Lung (tissue), 12 donors: ENCODE data around the gene KCNIP4. TPM values are rescaled to one million over a fixed set of nuclear protein-coding genes. Genes with fewer than 3 reads are reported as not detected.

Source experiments
- ATAC-seq: fragments of 200-7000 bp; cut with Tn5 transposase; one replicate; pipeline ENCODE4 v1.9.1; 2020; ENCODE audit warnings: moderate number of reproducible peaks; ENCODE audit not compliant: insufficient read depth, low FRiP score
- DNase-seq, 3 donors: peaks; one replicate each; pipeline ENCODE4 v3.0.0-alpha.2; 2013 to 2017
- H3K27ac ChIP-seq, 2 donors: one replicate each; pipeline ENCODE4 v1.5.1; 2013; ENCODE audit warnings: mild to moderate bottlenecking in 2 of 2, moderate library complexity in 2 of 2, control low read depth in 1 of 2, inconsistent platforms in 1 of 2, low read depth in 1 of 2, low read length in 1 of 2
- H3K27me3 ChIP-seq, 3 donors: one replicate each; pipeline ENCODE4 v1.5.1; 2013; ENCODE audit warnings: low read length in 2 of 3; ENCODE audit not compliant: control insufficient read depth in 3 of 3, insufficient read depth in 3 of 3
- H3K36me3 ChIP-seq, 4 donors: one replicate each; pipeline ENCODE4 v1.5.1; 2013; ENCODE audit warnings: low read length in 4 of 4, mild to moderate bottlenecking in 1 of 4, moderate library complexity in 1 of 4; ENCODE audit not compliant: control insufficient read depth in 4 of 4, insufficient read depth in 4 of 4
- H3K4me1 ChIP-seq, 5 donors: one replicate each; pipeline ENCODE4 v1.5.1; 2013; ENCODE audit warnings: low read length in 5 of 5, mild to moderate bottlenecking in 2 of 5, moderate library complexity in 1 of 5; ENCODE audit not compliant: control insufficient read depth in 5 of 5, insufficient read depth in 5 of 5
- H3K4me3 ChIP-seq: one replicate; pipeline ENCODE4 v1.5.1; 2013; ENCODE audit warnings: mild to moderate bottlenecking, control low read depth, moderate library complexity
- H3K9ac ChIP-seq, 2 donors: one replicate each; pipeline ENCODE4 v1.5.1; 2013; ENCODE audit warnings: low read length in 2 of 2, control low read depth in 1 of 2; ENCODE audit not compliant: insufficient read depth in 1 of 2
- H3K9me3 ChIP-seq, 4 donors: one replicate each; pipeline ENCODE4 v1.5.1; 2013; ENCODE audit warnings: low read length in 3 of 4, mild to moderate bottlenecking in 1 of 4, moderate library complexity in 1 of 4; ENCODE audit not compliant: control insufficient read depth in 4 of 4, insufficient read depth in 3 of 4
- CTCF ChIP-seq: IDR thresholded peaks from 2 replicates; pipeline ENCODE4 v1.5.1; 2012; ENCODE audit warnings: mild to moderate bottlenecking; ENCODE audit errors: control extremely low read depth, extremely low read depth
- WGBS, 2 donors: extraction: QIAGEN DNeasy Blood & Tissue Kit; methylation state at CpG; one replicate each; pipeline ENCODE4 v1.1.7; 2013; 5-methylcytosine and 5-hydroxymethylcytosine counted together
- polyA plus RNA-seq, 2 donors: library from polyadenylated mRNA; stranded (reverse); fragments of 200-250 nt; gene quantifications; one replicate each; pipeline ENCODE4 v1.2.1, GENCODE V29; 2013
- total RNA-seq, 2 donors: library from RNA; depleted of rRNA in 1 of 2; stranded (reverse); fragments of >200 nt in 1 of 2; gene quantifications; one replicate each; pipeline ENCODE4 v1.2.1, GENCODE V29; 2014 to 2021
- donor health status: control.
- donor health status: control.
- donor health status: Bipolar disorder and iron deficiency.
- donor health status: healthy.
- donor health status: DM: yes; HTN: yes; CAD: no.

KCNIP4 gene
- total and polyA plus RNA-seq, 4 donors, result 0.11 TPM; not detected in 3

GRCh38 chr4:21652508-21653231, 295.9 kb downstream of the KCNIP4 start:
- ATAC-seq, result no peak
- Histone ChIP-seq H3K36me3 (no peaks in the 10 kb centered on the region), H3K27ac (no peak overlapping the region), H3K9ac (no peak overlapping the region), H3K9me3 (peaks cover 0 to 7% (median 1%) of the 10 kb centered on the region in 4 donors), H3K27me3 (no peaks in the 10 kb centered on the region), H3K4me3 (no peak overlapping the region), H3K4me1 (no peaks in the 10 kb centered on the region)
- WGBS, 2 donors, result 81 to 83% methylated on average over 3 of the region's 3 CpGs
- no peak for DNase-seq
- TF ChIP-seq CTCF, result no peak

DNA sequence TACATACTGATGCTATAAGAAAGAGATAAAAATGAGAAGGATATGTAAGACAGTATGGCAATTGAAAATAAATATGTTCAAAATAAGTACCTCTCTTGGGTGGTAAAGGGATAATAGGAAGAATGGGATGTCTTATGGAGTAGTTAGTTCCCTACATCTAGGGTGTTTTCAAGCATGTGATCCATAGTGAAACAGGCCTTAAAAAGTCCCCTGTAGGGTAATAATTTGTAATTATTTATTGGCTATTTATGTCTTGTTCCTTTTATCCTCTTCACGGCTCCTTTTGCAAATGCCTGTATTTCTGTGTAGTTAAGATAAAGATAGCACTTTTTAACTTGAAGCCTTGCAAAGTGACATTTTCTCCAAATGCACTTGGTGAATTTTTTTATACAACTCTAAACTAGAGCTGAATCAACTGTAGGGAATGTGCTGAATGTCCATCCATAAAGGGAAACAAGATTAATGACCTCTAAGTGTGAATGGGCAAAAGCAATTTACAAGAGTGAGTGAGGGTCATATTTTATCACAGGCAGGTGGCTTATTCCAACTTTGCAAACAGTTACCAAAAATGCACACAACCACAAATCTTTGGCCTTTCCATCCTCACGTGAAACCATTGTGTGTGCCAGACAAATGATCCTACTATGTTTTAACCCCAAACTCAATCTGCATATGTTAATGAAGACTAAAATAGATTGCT, 299.0 kb downstream of the KCNIP4 start:
- 35 to 83% methylated on average over 2 of the region's 2 CpGs for WGBS, 2 donors
- Histone ChIP-seq H3K9ac (no peak overlapping the region), H3K9me3 (peaks cover 0 to 4% (median 1%) of the 10 kb centered on the region in 4 donors), H3K4me3 (no peak overlapping the region), H3K27ac (no peak overlapping the region), H3K36me3 (no peaks in the 10 kb centered on the region), H3K4me1 (no peaks in the 10 kb centered on the region), H3K27me3 (no peaks in the 10 kb centered on the region)
- TF ChIP-seq CTCF, result no peak
- DNase-seq (no peak), ATAC-seq (no peak)

DNA sequence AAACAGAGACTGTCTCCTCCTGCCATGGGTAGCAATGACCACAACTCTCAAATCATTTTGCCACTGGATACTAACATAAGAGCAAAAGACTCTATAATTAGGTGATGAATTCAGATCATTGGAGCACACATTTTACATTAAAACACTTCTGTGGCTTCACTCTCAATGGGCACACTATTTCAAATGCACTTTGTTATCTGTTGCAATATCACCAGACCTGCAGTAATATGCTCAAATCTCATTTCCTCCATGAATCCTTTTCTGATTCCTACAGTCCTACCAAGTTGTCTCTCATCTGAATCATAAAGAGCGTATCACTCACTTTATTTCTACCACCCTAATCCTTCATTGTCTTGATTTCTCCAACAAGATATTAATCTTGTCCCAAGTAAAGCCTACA, 302.8 kb downstream of the KCNIP4 start:
- Histone ChIP-seq H3K36me3 (no peaks in the 10 kb centered on the region), H3K4me3 (no peak overlapping the region), H3K27me3 (no peaks in the 10 kb centered on the region), H3K9me3 (peaks cover 0 to 3% (median 1%) of the 10 kb centered on the region in 4 donors), H3K27ac (no peak overlapping the region), H3K9ac (no peak overlapping the region), H3K4me1 (no peaks in the 10 kb centered on the region)
- no peak for TF ChIP-seq CTCF
- DNase-seq, result no peak
- ATAC-seq, result no peak
- WGBS, 2 donors, result 91 to 93% methylated on average over 1 of the region's 1 CpG
